HL-60 (cell line): Measurements from ENCODE around the gene GCKR.

Experiments used
- DNase-seq, 2 experiments: peaks; one replicate each; pipeline ENCODE4 v3.0.0-alpha.2; 2010 to 2020; ENCODE audit warnings: low read depth in 1 of 2, low spot score in 1 of 2
- H3K27ac ChIP-seq: fragments of 250-450 bp; sonication (Bioruptor Pico); replicated peaks from 2 replicates; pipeline ENCODE4 v1.5.1; 2020; ENCODE audit warnings: mild to moderate bottlenecking, moderate library complexity
- H3K27me3 ChIP-seq: fragments of 250-450 bp; sonication (Bioruptor Pico); 2 replicates; pipeline ENCODE4 v1.5.1; 2021; ENCODE audit warnings: mild to moderate bottlenecking, moderate library complexity; ENCODE audit not compliant: insufficient read depth, poor library complexity, severe bottlenecking
- H3K4me3 ChIP-seq: replicated peaks from 2 replicates; pipeline ENCODE4 v1.5.1; 2011; ENCODE audit warnings: mild to moderate bottlenecking, control low read depth, low read length; ENCODE audit not compliant: insufficient read depth
- GABPA ChIP-seq: IDR thresholded peaks from 2 replicates; pipeline ENCODE4 v1.6.1; 2012; ENCODE audit warnings: low read depth
- POLR2AphosphoS5 ChIP-seq: IDR thresholded peaks from 2 replicates; pipeline ENCODE4 v1.6.1; 2012; ENCODE audit warnings: low read depth
- REST ChIP-seq: IDR thresholded peaks from 2 replicates; pipeline ENCODE4 v1.6.1; 2012; ENCODE audit warnings: low read depth; ENCODE audit not compliant: insufficient replicate concordance
- SPI1 ChIP-seq: IDR thresholded peaks from 2 replicates; pipeline ENCODE4 v1.6.1; 2012; ENCODE audit warnings: low read depth, mild to moderate bottlenecking, borderline replicate concordance
- TF ChIP-seq, protein P1 (sequence below): IDR thresholded peaks from one replicate; pipeline ENCODE4 v1.5.1; 2011; ENCODE audit warnings: low read length, control low read depth, inconsistent platforms; ENCODE audit not compliant: insufficient read depth

GCKR gene

GRCh38 chr2:27494944-27495554 lies 1.6 kb upstream of the GCKR start, which contains the start of gene FNDC4:
Gene FNDC4, minus strand, starts transcription at chr2:27495200. Its CDS starts 521 bp downstream, at chr2:27494679.
- DNase-seq = no peak
- Histone ChIP-seq H3K27me3 (peaks cover 20% of the 10 kb centered on the region), H3K27ac (no peak within 1 kb of the TSS), H3K4me3 (peak within 1 kb of the TSS; percentile 20)
- TF ChIP-seq GABPA (no peak), REST (no peak), POLR2AphosphoS5 (no peak), SPI1 (no peak)
- TF ChIP-seq, protein P1, sequence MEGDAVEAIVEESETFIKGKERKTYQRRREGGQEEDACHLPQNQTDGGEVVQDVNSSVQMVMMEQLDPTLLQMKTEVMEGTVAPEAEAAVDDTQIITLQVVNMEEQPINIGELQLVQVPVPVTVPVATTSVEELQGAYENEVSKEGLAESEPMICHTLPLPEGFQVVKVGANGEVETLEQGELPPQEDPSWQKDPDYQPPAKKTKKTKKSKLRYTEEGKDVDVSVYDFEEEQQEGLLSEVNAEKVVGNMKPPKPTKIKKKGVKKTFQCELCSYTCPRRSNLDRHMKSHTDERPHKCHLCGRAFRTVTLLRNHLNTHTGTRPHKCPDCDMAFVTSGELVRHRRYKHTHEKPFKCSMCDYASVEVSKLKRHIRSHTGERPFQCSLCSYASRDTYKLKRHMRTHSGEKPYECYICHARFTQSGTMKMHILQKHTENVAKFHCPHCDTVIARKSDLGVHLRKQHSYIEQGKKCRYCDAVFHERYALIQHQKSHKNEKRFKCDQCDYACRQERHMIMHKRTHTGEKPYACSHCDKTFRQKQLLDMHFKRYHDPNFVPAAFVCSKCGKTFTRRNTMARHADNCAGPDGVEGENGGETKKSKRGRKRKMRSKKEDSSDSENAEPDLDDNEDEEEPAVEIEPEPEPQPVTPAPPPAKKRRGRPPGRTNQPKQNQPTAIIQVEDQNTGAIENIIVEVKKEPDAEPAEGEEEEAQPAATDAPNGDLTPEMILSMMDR = no peak

- peaks cover 20% of the 10 kb centered on the region for H3K27me3 ChIP-seq
These were observed 741 bp upstream of the GCKR start for GRCh38 chr2:27495840-27496356.

DNA sequence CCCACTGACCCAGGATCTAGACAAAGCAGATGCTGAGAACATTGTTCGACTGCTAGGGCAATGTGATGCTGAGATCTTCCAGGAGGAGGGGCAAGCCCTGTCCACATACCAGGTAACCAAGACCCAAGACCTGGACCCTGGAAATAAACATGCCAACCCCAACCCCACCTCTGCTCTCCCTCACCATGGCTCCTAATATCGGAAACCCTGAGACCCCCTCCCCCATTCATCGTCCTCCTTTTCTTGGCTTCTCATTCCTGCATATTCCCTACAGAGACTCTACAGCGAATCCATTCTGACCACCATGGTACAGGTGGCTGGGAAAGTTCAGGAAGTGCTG lies 619 bp downstream of the GCKR start:
- no peak for DNase-seq
- no peak overlapping the region for H3K27ac ChIP-seq
- TF ChIP-seq REST = no peak
- TF ChIP-seq, protein P1 = no peak
- no peak for TF ChIP-seq GABPA
- TF ChIP-seq POLR2AphosphoS5 = no peak
- TF ChIP-seq SPI1 = no peak
- no peak overlapping the region for H3K4me3 ChIP-seq
- peaks cover 20% of the 10 kb centered on the region for H3K27me3 ChIP-seq

More at GRCh38 chr2:27495840-27496356, 741 bp upstream of the GCKR start:
- TF ChIP-seq GABPA (no peak), POLR2AphosphoS5 (no peak), REST (no peak), SPI1 (no peak)
- TF ChIP-seq, protein P1 = no peak
- Histone ChIP-seq H3K27ac (no peak overlapping the region), H3K4me3 (no peak overlapping the region)
- no peak for DNase-seq
